ENCODE measurements around the gene NOD2.

GRCh38 chr16:50733468-50733867 is 40.1 kb downstream of the NOD2 start:
- no peak for TF ChIP-seq CTCF (IDR thresholded peaks at IDR 0.05)
- no peak for TF ChIP-seq POLR2A (IDR thresholded peaks at IDR 0.05)
